HG03025 (cell line): Measurements from ENCODE around the gene OR56B1.

Experiments
- ATAC-seq: cut with Tn5 transposase; IDR thresholded peaks from one replicate; pipeline ENCODE4 v1.9.1; 2021; ENCODE audit warnings: mild to moderate bottlenecking, moderate library complexity; ENCODE audit not compliant: unreplicated experiment, low FRiP score

The OR56B1 gene

DNA sequence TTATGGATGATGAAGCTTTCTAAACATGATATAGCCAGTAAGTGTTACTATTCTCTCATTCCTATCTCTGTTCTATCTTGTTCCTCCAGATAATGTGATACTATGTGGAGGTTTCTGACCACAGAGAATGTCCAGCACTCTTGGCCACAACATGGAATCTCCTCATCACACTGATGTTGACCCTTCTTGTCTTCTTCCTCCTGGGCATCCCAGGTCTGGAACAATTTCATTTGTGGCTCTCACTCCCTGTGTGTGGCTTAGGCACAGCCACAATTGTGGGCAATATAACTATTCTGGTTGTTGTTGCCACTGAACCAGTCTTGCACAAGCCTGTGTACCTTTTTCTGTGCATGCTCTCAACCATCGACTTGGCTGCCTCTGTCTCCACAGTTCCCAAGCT, 9.9 kb upstream of the OR56B1 start:
- ATAC-seq = no peak

DNA sequence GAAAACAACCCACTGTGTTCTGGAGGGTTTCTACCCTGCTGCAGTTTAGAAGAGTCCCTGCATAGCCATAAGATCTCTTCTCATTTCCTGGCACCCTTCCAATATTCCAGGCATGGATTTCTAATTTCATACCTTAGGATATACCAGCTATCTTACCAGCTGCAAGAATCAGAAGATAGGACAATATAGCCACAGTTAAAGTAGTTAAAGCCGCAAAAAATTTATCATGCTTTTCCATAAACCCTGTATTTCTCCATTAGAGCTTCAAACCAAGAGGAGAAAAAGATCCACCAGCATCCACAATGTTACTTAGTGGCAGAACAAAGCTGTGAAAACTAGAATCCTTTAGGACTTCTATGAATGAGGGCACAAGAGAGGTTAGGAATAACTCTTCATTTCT, 8.6 kb upstream of the OR56B1 start:
- no peak for ATAC-seq

DNA sequence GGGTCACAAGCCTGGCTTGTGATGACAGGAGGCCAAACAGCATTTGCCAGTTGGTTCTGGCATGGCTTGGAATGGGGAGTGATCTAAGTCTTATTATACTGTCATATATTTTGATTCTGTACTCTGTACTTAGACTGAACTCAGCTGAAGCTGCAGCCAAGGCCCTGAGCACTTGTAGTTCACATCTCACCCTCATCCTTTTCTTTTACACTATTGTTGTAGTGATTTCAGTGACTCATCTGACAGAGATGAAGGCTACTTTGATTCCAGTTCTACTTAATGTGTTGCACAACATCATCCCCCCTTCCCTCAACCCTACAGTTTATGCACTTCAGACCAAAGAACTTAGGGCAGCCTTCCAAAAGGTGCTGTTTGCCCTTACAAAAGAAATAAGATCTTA, 843 bp downstream of the OR56B1 start:
- ATAC-seq = no peak

DNA sequence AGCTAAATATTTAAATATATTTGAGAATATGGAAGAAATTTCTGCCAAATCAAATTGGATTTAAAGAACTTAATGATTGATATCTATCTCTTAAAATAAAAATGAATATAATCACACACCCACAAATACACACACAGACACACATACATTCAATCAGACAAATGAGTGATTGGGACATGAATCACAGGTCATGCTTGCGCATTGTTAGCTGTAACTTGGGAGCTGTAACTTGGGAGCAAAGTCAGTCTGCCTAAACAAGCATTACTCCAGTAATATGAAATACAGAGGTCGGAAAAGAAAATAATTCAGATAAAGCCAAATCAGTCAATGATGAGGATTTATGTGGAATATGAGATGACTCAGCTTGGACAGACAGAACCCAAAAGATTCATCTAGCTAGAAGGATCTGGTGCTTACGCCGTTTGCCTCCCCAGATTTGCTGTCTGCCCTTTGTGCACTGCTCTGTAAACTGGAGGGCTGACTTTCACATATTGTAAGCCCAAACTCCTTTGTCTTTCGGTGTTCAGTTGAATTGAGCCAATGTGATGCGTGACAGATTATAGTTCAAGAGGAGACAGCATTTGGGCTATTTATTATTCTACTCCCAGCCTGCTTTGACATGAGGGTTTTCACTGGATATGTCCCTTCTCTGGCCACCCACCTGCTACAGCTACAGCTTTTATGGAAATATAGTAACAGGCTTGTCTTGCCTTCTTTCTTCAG, 1.6 kb downstream of the OR56B1 start:
- ATAC-seq = no peak

DNA sequence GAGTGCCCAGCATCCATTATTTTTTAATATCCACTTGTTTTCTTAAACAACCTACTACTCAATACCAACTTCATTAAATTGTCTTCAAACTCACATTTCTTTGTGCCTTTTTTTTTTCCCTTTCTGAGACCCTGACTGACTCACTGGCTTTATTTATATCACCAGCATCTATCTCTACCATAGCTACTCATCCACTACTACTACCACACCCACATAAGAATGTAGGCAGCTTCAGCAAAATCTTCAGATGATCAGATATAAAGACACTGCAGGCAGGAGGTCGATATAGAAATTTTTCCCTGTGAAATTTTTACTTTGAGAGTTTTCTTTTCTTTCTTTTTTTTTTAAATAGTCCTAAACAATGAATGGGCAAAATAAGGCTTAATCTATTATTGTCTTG, 2.2 kb downstream of the OR56B1 start:
- ATAC-seq = no peak

DNA sequence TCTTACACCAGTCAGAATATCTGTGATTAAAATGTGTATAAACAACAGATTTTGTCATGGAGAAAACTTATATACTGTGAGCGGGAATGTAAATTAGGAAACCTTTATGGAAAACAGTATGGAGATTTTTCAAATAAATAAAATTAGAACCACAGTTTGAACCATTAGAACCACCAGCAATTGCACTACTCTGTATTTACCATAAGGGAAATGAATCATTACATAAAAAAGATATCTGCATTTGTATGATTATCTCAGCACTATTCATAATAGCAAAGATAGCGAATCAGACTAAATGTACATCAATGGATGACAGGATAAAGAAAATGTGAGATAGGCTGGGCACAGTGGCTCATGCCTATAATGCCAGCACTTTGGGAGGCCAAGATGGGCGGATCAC, 10.4 kb downstream of the OR56B1 start:
- no peak for ATAC-seq

DNA sequence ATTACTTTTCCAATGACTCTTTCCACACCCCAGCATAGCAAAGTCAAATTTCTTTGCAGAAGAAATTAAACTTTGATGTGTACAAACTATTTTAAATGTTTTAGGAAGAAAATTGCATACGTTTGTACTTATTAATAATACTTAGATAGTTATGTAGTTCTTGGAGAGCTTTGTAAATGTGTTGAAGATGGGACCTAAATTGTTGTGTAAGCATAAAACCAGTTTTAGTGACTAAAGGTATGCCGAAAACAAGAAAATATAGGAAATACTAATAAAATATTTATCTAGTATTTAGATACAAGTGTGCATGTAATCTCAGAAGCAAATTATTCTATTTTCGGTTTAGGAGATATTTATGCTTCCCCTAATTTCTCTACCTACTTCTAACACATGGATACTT, 13.6 kb downstream of the OR56B1 start:
- ATAC-seq = no peak

DNA sequence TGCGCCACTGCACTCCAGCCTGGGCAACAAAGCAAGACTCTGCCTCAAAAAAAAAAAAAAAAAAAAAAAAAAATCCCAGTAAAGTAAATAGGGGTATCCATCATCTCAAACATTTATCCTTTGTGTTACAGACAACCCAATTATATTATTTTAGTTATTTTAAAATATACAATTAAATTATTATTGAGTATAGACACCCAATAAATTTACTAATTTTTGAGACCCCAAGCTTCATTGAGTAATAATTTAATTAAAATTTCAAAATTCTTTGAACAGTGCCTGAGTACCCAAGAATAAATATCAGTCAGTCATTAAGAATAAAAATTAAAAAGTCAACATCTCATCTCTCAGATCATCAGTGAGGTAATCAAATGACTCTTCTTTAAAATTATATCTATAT, 17.7 kb downstream of the OR56B1 start, which contains the start of gene OR52N4:
OR52N4 (plus strand) TSS at position 301 of the 400 bp plus-strand sequence. CDS start 498 bp downstream, outside the sequence.
- ATAC-seq = no peak

DNA sequence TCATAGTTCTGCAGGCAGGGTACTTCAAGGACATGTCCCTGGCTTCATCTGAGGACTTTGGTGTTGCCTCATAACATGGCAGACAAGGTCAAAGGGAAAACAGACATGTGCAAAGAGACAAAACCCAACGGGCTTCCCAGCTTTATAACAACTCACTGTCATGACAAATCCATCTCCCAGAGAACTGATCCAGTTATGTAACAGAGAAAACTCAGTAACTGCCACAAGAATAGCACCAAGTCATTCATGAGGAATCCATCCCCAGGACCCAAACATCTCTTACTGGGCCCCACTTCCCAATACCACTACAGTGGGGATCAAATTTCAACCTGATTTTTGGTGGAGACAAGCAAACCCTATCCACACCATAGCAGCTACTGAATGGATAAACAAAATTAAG, 30.8 kb downstream of the OR56B1 start:
- ATAC-seq = no peak

DNA sequence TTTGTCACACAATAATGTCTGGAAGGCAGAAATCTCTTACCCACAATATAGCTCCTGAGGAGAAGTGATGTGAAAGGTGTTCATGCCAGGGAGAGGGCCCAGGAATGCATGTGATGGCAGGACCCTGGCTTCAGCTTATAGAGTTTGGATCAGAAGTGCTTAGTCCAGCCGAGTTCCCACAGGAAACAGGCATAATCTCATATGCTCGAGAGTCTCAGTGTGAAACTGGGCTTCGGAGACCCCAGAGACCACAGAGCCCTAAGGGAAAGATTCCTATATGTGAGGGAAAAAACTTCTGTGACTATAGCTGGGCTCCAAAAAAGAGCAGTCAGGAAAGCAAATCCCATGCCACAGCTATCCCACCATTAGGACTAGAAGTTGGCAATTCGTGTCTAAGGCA, 47.0 kb downstream of the OR56B1 start, which contains the start of gene OR52N5:
OR52N5 (minus strand) TSS at position 101 of the 400 bp plus-strand sequence. CDS start 4,721 bp downstream, outside the sequence.
- no peak for ATAC-seq
